Kidney (tissue), 14 donors: Measurements from ENCODE around the gene KNTC1. TPM values are rescaled to one million over a fixed set of nuclear protein-coding genes. Genes with fewer than 3 reads are reported as not detected.
"Not testable (repeated sequence)": the region's sequence is repeated elsewhere in the genome, so short reads cannot be mapped to it uniquely, and the experiment has no call there.

Experiments
- DNase-seq, 5 donors: peaks; one replicate each; pipeline ENCODE4 v3.0.0-alpha.2; 2013 to 2020
- FAIRE-seq: peaks from 2 replicates; lab custom pipeline; 2012; peaks lifted over from hg19 to GRCh38; lab: Jason Lieb, UNC
- H3K27ac ChIP-seq, 2 donors: one replicate each; pipeline ENCODE4 v1.7.0; 2013; ENCODE audit warnings: low read depth in 2 of 2, low read length in 2 of 2, inconsistent platforms in 1 of 2
- H3K27me3 ChIP-seq: one replicate; pipeline ENCODE4 v1.7.1; 2013; ENCODE audit warnings: low read length, inconsistent platforms; ENCODE audit not compliant: control insufficient read depth, insufficient read depth
- H3K36me3 ChIP-seq, 3 donors: one replicate each; pipeline versions ENCODE4 v1.7.0 to v1.7.1; 2013; ENCODE audit warnings: low read length in 3 of 3, control low read depth in 1 of 3, inconsistent platforms in 1 of 3; ENCODE audit not compliant: insufficient read depth in 3 of 3, control insufficient read depth in 2 of 3
- H3K4me1 ChIP-seq, 3 donors: one replicate each; pipeline versions ENCODE4 v1.7.0 to v1.7.1; 2013; ENCODE audit warnings: low read length in 3 of 3, inconsistent platforms in 1 of 3, low read depth in 1 of 3; ENCODE audit not compliant: control insufficient read depth in 2 of 3, insufficient read depth in 2 of 3
- H3K4me3 ChIP-seq, 3 donors: one replicate each; pipeline versions ENCODE4 v1.7.0 to v1.8.1; 2013; ENCODE audit warnings: low read length in 3 of 3, control low read depth in 1 of 3, inconsistent platforms in 1 of 3
- H3K9ac ChIP-seq, 3 donors: one replicate each; pipeline versions ENCODE4 v1.7.0 to v1.7.1; 2013; ENCODE audit warnings: low read length in 3 of 3, control low read depth in 1 of 3, inconsistent platforms in 1 of 3
- H3K9me3 ChIP-seq, 3 donors: one replicate each; pipeline versions ENCODE4 v1.7.0 to v1.7.1; 2013; ENCODE audit warnings: low read length in 3 of 3, control low read depth in 1 of 3, inconsistent platforms in 1 of 3; ENCODE audit not compliant: control insufficient read depth in 2 of 3, insufficient read depth in 1 of 3
- CTCF ChIP-seq: IDR thresholded peaks from 3 replicates; pipeline ENCODE4 v1.5.1; 2012; ENCODE audit warnings: mild to moderate bottlenecking, moderate library complexity, borderline replicate concordance; ENCODE audit not compliant: insufficient read depth; ENCODE audit errors: extremely low read depth
- intact Hi-C: fragments of 100-400 bp; cut with DNase I; formaldehyde crosslinking; loops from one replicate; pipeline ENCODE4 v1.11.1; 2022
- polyA plus RNA-seq: library from polyadenylated mRNA; stranded (reverse); fragments of 350-450 nt; fragmentation: Illumina TruSeq; extraction: RNeasy Lipid Tissue Mini Kit (QIAGEN cat#74804); gene quantifications from one replicate; pipeline ENCODE4 v1.2.3, GENCODE V29; 2014; ENCODE audit warnings: low read depth, low replicate concordance; ENCODE audit not compliant: insufficient read depth
- total RNA-seq: library from RNA; stranded (reverse); fragmentation: NEBNext Ultra II Directional; extraction: Animal tissue kit (Norgen Biotek cat#: 25700); gene quantifications from one replicate; pipeline ENCODE4 v1.2.1, GENCODE V29; 2021
- donor health status: control.
- donor health status: control.
- donor health status: control.
- donor health status: control.
- donor health status: control.
- donor health status: DM: yes; HTN: yes; CAD: no.
- donor health status: Normal renal cell carcinoma (clear cell type).

Gene KNTC1
- total and polyA plus RNA-seq, 2 donors from 2014 or later: 4.3 to 12.6 TPM

- no peak for DNase-seq
- no peak overlapping the region for H3K4me3 ChIP-seq
These were observed 38.0 kb upstream of the KNTC1 start for GRCh38 chr12:122489038-122489437.

GRCh38 chr12:122491991-122492390 is 35.1 kb upstream of the KNTC1 start:
- Histone ChIP-seq H3K4me1 (no peaks in the 10 kb centered on the region), H3K36me3 (peaks cover 4 to 33% (median 10%) of the 10 kb centered on the region in 3 donors), H3K27ac (no peak overlapping the region), H3K27me3 (no peaks in the 10 kb centered on the region), H3K9ac (no peak overlapping the region), H3K9me3 (no peaks in the 10 kb centered on the region), H3K4me3 (no peak overlapping the region)
- DNase-seq (no peak), FAIRE-seq (no peak)
- intact Hi-C loops: no loop called here
- no peak for TF ChIP-seq CTCF

More at GRCh38 chr12:122489038-122489437, 38.0 kb upstream of the KNTC1 start:
- Histone ChIP-seq H3K9me3 (no peaks in the 10 kb centered on the region), H3K9ac (no peak overlapping the region), H3K4me1 (no peaks in the 10 kb centered on the region), H3K27me3 (no peaks in the 10 kb centered on the region), H3K27ac (no peak overlapping the region), H3K36me3 (peaks cover 7 to 34% (median 18%) of the 10 kb centered on the region in 3 donors)
- intact Hi-C loops: no loop called here
- TF ChIP-seq CTCF: no peak
- no peak for FAIRE-seq

GRCh38 chr12:122493222-122493621 is 33.8 kb upstream of the KNTC1 start:
- H3K36me3 ChIP-seq: peaks cover 3 to 30% (median 6%) of the 10 kb centered on the region in 3 donors
- not testable (repeated sequence) for DNase-seq, FAIRE-seq

GRCh38 chr12:122495258-122495657 is 31.8 kb upstream of the KNTC1 start:
- H3K9ac ChIP-seq: no peak overlapping the region
- peaks cover 2 to 18% (median 3%) of the 10 kb centered on the region in 3 donors for H3K36me3 ChIP-seq
- H3K9me3 ChIP-seq: no peaks in the 10 kb centered on the region
- H3K4me1 ChIP-seq: peaks cover 0 to 3% (median 2%) of the 10 kb centered on the region in 3 donors
- DNase-seq: no peak
- H3K27ac ChIP-seq: no peak overlapping the region
- intact Hi-C loops: no loop called here
- no peak for TF ChIP-seq CTCF
- no peaks in the 10 kb centered on the region for H3K27me3 ChIP-seq
- H3K4me3 ChIP-seq: no peak overlapping the region
- no peak for FAIRE-seq

More at GRCh38 chr12:122493222-122493621, 33.8 kb upstream of the KNTC1 start:
- intact Hi-C loops, H3K27me3 ChIP-seq, H3K4me3 ChIP-seq, H3K4me1 ChIP-seq, H3K9ac ChIP-seq, H3K9me3 ChIP-seq, H3K27ac ChIP-seq: not testable (repeated sequence)
